Mesenchymal stem cell (in vitro differentiated cells and primary cell): ENCODE data around the gene ST8SIA6. TPM values are rescaled to one million over a fixed set of nuclear protein-coding genes. Genes with fewer than 3 reads are reported as not detected.

Source experiments
- small RNA-seq: library from polyadenylated mRNA; stranded (forward); fragments of <200 nt; extraction: miRNeasy Mini kit (QIAGEN cat#:217004); gene quantifications from one replicate; pipeline ENCODE3, GENCODE V24; 2013; ENCODE audit warnings: low read depth

Gene ST8SIA6

Small RNA genes lying within 50 kb of the gene (small RNA-seq; reads per million reads assigned to genes)
- gene RF00019: not detected
